NT2/D1 (cell line): ENCODE data around the gene TRAF3IP1.

Experiments used
- SUZ12 ChIP-seq: IDR thresholded peaks from 2 replicates; pipeline ENCODE4 v1.6.1; 2011; ENCODE audit not compliant: insufficient read length, insufficient read depth; ENCODE audit errors: extremely low read depth
- YY1 ChIP-seq: IDR thresholded peaks from 2 replicates; pipeline ENCODE4 v1.6.1; 2011; ENCODE audit not compliant: insufficient read length, insufficient read depth
- ZNF274 ChIP-seq: IDR thresholded peaks from 2 replicates; pipeline ENCODE4 v1.6.1; 2011; ENCODE audit warnings: mild to moderate bottlenecking, low read depth, low read length

DNA sequence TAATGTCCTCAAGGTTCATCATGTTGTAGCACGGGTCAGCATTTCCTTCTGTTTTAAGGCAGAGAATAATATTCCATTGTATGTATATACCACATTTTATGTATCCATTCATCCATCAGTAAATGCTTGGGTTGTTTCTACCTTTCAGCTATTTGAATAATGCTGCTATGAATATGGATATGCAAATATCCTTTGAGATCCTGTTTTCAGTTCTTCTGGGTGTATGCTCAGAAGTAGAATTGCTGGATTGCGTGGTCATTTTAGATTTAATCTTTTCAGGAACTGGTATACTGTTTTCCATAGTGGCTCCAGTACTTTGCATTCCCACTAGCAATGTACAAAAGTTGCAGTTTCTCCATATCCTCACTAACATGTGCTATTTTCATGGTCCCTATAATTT is 93.0 kb downstream of the TRAF3IP1 start:
- TF ChIP-seq ZNF274 (no peak), YY1 (no peak), SUZ12 (no peak)
